Measurements from ENCODE around the gene CHD1. TPM values are rescaled to one million over a fixed set of nuclear protein-coding genes. Genes with fewer than 3 reads are reported as not detected.

CHD1 gene
- total and polyA plus RNA-seq, 2 experiments from 2014 or later = 11.4 to 47.2 TPM

- peaks cover 23% of the 10 kb centered on the region for H3K4me1 ChIP-seq (ENCODE audit: low read depth)
Observed at GRCh38 chr5:98941131-98941883, 12.5 kb upstream of the CHD1 start.

GRCh38 chr5:98940581-98940980, 11.8 kb upstream of the CHD1 start:
- no peak overlapping the region for H3K4me3 ChIP-seq
- no peaks in the 10 kb centered on the region for H3K27me3 ChIP-seq
- DNase-seq (ENCODE audit: low read depth in 1 of 2, low spot score in 1 of 2) = peak in 1 of 2 donors; percentile 62
- no peaks in the 10 kb centered on the region for H3K36me3 ChIP-seq
- peaks cover 23% of the 10 kb centered on the region for H3K4me1 ChIP-seq (ENCODE audit: low read depth)
- no peak for TF ChIP-seq CTCF (IDR thresholded peaks at IDR 0.05; ENCODE audit: low read depth, low read length)
- no peak overlapping the region for H3K27ac ChIP-seq
- H3K9me3 ChIP-seq (ENCODE audit: low read depth) = no peaks in the 10 kb centered on the region

More at GRCh38 chr5:98941131-98941883, 12.5 kb upstream of the CHD1 start:
- H3K27ac ChIP-seq = no peak overlapping the region
- H3K4me3 ChIP-seq = no peak overlapping the region
- no peaks in the 10 kb centered on the region for H3K9me3 ChIP-seq (ENCODE audit: low read depth)
- H3K36me3 ChIP-seq = no peaks in the 10 kb centered on the region
- no peaks in the 10 kb centered on the region for H3K27me3 ChIP-seq
- DNase-seq (ENCODE audit: low read depth in 1 of 2, low spot score in 1 of 2) = peak in 1 of 2 donors; percentile 38
- TF ChIP-seq CTCF (IDR thresholded peaks at IDR 0.05; ENCODE audit: low read depth, low read length) = no peak

GRCh38 chr5:98938464-98938863, 9.7 kb upstream of the CHD1 start:
- DNase-seq (ENCODE audit: low read depth in 1 of 2, low spot score in 1 of 2) = peak; percentile 23 to 44
- H3K9me3 ChIP-seq (ENCODE audit: low read depth) = no peaks in the 10 kb centered on the region
- no peak for TF ChIP-seq CTCF (IDR thresholded peaks at IDR 0.05; ENCODE audit: low read depth, low read length)
- H3K27me3 ChIP-seq = no peaks in the 10 kb centered on the region
- no peaks in the 10 kb centered on the region for H3K36me3 ChIP-seq
- H3K4me1 ChIP-seq (ENCODE audit: low read depth) = peaks cover 23% of the 10 kb centered on the region
- no peak overlapping the region for H3K4me3 ChIP-seq
- H3K27ac ChIP-seq = peak overlapping the region; percentile 51

- no peak overlapping the region for H3K27ac ChIP-seq
- H3K9me3 ChIP-seq (ENCODE audit: low read depth) = no peaks in the 10 kb centered on the region
- no peaks in the 10 kb centered on the region for H3K36me3 ChIP-seq
- no peaks in the 10 kb centered on the region for H3K27me3 ChIP-seq
- no peak overlapping the region for H3K4me3 ChIP-seq
- no peak for TF ChIP-seq CTCF (IDR thresholded peaks at IDR 0.05; ENCODE audit: low read depth, low read length)
- peaks cover 23% of the 10 kb centered on the region for H3K4me1 ChIP-seq (ENCODE audit: low read depth)
- DNase-seq (ENCODE audit: low read depth in 1 of 2, low spot score in 1 of 2) = no peak
Observed at GRCh38 chr5:98936948-98937715, 8.3 kb upstream of the CHD1 start.

- peaks cover 23% of the 10 kb centered on the region for H3K4me1 ChIP-seq (ENCODE audit: low read depth)
Observed at GRCh38 chr5:98935206-98935605, 6.4 kb upstream of the CHD1 start.

More at GRCh38 chr5:98935206-98935605, 6.4 kb upstream of the CHD1 start:
- no peak for DNase-seq (ENCODE audit: low read depth in 1 of 2, low spot score in 1 of 2)
- H3K36me3 ChIP-seq = no peaks in the 10 kb centered on the region
- H3K9me3 ChIP-seq (ENCODE audit: low read depth) = no peaks in the 10 kb centered on the region
- no peaks in the 10 kb centered on the region for H3K27me3 ChIP-seq
- H3K27ac ChIP-seq = no peak overlapping the region
- TF ChIP-seq CTCF (IDR thresholded peaks at IDR 0.05; ENCODE audit: low read depth, low read length) = no peak
- H3K4me3 ChIP-seq = no peak overlapping the region

Measured in cardiac muscle cell (in vitro differentiated cells and primary cell).